ENCODE measurements around the gene TMSB10. TPM values are rescaled to one million over a fixed set of nuclear protein-coding genes. Genes with fewer than 3 reads are reported as not detected.
A peak's percentile ranks its signal among the peaks of the same experiment; 100 is the strongest.

The TMSB10 gene
- polyA plus RNA-seq, 12 donors = 1,067 to 1,735 (median 1,170) TPM; not detected in 1

- no peak for DNase-seq
Observed at GRCh38 chr2:84878896-84879583, 26.4 kb upstream of the TMSB10 start.

DNA sequence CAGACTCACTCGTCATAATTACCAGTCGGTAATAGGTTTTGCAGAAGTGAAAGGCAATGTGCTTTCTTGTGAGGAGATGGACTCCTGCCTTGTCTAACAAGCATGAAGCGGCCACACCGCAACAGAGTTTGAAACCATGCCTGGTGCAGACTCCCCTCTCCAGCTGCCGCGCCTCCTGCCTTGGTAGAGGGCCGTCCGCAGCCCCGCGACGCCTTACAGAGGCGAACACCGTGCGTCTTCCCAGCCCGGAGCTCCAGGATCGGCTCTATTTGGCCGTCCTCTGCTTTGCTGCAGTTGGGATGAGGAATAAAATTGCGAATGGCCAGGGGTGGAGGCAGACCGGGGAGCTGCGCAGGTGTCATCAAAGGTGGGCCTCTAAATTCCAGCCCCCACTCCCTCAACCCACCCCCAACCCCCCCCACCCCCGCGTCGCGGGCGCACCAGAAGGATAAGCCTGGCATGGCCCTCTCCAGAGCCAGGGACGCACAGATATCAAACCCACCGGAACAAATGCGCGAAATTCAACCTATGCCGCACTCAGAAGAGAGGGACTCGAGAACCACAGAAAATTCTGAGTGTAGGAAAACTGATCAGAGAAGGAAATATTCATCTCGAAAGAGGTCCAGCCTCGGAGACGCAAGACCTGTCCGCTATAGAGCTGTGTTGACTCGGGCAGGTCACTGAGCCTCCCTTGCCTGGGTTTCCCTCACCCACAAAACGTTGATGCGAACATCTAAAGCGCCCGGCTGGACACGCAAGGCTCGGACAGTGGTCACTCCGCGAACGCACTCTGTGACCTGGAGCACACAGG lies 25.7 kb upstream of the TMSB10 start:
- DNase-seq = no peak

DNA sequence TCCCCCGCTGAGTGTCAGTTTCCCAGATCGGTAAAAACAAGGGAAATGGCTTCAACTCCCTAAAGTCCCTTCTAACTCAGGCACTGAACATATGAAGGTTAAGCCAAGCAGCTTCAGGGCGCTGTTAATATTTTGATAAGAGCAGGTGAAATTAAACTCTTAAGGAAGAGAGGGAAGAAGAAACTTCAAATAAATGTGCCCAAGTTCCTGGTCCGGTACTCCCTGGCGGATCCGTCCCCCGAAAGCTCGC lies 25.1 kb upstream of the TMSB10 start:
- DNase-seq = no peak

GRCh38 chr2:84880645-84881521 lies 24.6 kb upstream of the TMSB10 start, which contains the start of gene TRABD2A:
TSS of gene TRABD2A (minus strand) at chr2:84881084. CDS start at chr2:84881039, 45 bp downstream.
- no peak for DNase-seq

DNA sequence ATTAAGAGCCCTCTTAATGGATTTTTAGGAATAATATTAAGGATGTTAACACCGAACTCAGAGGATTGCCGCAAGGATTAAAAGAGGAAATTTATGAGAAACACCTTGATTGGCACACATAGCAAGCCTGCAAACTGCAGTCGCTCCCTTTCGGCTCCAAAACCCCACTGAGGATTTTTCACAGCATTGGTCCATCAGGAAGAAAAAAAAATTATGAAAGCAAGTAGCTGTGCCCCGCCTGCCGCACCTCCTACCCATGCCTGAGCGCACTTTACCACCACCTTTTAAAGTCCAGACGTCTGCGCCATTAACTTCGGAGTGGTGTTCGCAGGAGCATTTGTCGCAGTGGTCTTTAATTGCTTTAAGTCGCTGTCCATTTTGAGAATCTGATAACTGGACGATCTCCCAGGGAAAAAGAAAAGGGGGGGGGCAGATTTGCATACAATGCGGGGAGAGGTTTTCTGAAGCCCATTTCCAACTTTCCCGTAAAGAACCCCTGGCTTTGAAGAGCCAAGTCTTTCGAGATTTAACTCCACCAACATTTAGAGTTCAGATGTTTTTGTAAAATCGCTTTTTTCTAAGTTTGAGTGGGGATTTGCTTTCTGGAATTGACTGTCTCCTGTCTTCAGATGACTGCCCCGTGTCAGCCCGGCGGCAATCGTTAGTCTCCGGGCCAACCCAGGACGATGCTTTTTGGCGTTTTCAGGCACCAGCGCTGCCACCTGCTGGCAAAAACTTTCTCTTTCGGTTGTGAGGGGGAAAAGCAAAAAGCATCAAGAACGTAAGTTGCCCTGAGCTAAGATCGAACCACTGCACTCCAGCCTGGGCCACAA lies 23.7 kb upstream of the TMSB10 start:
- peak; percentile 71 for DNase-seq

DNA sequence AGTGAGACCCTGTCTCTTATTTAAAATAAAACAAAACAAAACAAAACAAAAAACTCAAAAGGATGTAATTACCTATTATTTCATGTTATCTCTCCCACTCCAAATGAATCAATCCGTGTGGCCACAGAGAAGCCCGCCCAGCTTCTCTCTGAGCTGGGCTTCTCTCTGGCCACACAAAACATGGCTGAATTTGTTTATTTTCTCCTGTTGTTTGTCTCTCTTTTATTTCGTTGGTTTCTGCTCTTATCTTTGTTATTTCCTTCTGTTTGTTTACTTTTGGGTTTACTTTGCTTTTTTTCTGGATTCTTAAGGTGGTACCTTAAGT lies 23.1 kb upstream of the TMSB10 start:
- DNase-seq = no peak

DNA sequence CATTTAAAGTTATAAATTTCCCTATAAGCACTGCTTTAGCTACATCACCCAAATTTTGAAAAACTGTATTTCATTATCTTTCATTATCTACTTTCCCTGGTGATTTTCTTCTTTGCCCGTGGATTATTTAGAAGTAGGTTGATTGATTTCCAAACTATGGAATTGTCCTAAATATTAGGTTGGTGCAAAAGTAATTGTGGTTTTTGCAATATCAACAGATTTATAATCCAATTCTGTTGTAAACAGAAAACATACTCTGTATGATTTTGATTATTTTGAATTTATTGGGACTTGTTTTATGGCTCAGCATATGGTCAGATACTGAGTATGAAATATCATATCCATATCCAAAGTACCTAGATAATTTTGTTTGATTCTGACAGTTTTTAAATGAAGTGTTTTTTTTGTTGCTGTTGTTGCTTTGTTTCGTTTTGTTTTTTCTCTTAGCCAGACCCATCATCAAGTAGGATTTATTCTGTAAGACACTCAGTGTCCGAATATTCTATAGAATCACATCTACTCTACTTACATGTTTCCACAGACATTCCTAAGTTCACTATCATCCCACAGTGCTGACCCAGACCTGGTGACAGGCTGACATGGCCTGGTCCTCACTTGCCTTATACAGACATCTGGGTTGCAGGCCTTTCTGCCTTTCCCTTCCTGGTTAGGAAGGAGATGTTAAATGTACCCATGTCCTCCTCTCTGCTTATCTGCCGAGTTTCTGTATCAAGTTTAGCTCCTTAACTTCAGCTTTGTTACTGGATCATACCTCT lies 22.5 kb upstream of the TMSB10 start:
- no peak for DNase-seq

- DNase-seq = no peak
Observed at GRCh38 chr2:84884449-84884848, 21.0 kb upstream of the TMSB10 start.

DNA sequence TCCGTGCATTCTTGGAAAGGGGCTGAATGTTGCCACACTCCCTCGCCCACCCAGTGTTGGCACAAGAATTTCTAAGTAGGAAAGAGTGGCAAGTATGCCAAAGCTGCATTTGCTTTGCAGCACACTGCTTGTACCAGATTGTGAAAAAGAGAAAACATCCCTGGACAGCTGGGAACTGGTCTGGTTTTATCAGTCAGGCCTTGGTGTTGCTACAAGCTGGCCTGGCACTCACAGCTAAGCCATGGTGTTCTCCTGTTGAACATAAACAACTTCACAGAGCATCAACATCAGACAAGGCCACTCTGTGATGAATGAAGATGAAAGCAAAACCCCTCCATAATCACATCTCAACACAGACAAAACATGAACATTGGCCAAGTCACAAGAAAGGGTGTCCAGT lies 20.3 kb upstream of the TMSB10 start:
- DNase-seq = no peak

DNA sequence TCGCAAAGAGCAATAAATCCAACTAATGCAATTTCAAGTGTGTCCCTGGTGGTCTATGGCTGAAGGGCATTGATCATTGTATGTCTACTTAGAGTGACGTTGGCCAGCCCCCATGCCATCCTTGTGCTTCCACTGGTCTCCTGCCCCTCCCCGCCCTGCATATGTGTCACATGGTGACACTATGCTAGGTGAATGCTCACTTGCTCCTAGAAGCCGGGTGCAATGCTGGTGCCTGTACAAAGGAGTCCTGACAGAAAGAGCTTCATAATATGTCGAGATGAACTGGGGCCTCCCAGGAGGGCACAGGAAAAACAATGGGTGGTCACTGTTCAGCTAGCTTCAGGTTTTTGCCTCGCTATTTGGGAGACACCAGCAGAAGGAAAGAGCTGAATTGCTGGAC lies 18.7 kb upstream of the TMSB10 start:
- DNase-seq = no peak

DNA sequence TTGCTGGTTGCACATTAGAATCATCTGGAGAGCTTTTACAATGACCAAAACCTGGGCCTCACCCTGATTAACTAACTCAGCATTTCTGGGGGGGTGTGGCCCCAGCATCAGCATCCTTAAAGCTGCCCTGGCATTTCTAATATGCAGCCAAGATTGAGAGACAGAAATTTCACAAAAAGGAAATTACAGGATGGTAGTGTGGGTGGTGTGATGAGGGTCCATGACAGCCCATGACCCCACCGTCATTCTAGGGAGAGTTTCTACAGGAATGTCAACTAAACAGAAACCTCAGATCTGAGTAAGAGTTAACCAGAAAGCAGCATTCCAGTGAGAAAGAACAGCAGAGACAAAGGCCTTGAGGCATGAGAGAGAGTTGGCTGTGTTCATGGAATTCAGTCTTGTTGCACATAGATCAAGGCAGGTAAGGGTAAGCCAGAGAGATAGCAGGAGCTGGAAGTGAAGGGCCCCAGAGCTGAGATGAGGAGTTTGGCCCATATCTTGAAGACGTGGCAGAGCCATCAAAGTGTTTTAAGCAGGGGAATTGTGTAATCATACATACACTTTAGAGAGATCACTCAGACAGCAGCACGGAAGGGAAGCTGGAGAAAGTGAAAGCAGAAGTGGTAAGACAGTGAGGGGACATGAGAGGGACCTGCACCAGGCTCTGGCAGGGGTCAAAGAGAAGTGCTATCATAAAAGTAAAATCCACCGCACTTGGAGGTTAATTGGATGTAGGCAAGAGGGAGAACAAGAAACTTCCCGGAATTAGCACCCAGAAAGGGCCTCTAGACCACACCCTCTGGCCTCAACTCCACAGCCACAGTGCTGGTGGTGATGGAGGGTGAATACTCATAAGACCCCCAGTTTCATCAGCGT lies 16.8 kb upstream of the TMSB10 start:
- no peak for DNase-seq

DNA sequence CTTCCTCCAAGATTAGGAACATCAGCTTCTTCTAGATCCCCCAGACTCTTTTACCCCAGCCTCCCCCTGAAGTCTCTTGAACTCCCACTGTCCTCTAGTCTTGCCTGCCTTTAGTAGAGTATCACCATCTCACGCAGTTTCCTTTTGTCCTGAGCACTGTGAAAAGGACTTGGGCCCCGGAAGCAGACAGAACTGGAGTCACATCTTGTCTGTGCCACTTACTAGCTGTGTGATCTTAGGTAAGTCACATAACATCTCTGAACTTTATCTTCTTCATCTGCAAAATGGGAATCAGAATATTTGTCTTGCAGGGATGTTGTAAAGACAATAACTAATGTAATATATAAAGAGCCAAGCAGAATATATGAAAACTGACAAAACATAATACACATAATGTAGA lies 16.1 kb upstream of the TMSB10 start:
- DNase-seq = no peak

- DNase-seq = no peak
Observed at GRCh38 chr2:84891355-84892010, 14.0 kb upstream of the TMSB10 start.

DNA sequence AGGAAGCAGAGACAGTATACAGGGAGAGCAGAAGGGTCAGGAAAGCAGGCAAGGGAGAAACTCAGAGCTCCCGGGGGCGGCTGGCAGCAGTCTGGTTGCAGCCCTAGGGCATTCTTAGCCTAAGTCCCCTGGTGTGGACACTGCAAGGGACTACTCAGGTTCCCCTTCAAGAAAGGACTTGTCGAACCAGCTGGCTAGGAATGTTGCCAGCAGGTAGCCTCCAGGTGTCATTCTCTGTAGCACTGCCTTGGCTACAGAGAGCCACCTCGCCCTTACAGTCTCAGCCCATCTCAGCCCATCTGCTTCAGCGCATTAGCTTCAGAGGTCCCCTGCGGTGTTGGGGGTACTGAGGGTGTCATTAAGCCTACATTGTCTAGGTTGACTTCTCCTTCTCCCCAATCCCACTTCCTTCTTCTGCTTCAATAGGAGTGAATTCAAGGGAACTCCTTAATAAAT lies 11.3 kb upstream of the TMSB10 start:
- no peak for DNase-seq

GRCh38 chr2:84894758-84895520 lies 10.5 kb upstream of the TMSB10 start:
- no peak for DNase-seq

- no peak for DNase-seq
Observed at GRCh38 chr2:84896567-84896966, 8.9 kb upstream of the TMSB10 start.

DNA sequence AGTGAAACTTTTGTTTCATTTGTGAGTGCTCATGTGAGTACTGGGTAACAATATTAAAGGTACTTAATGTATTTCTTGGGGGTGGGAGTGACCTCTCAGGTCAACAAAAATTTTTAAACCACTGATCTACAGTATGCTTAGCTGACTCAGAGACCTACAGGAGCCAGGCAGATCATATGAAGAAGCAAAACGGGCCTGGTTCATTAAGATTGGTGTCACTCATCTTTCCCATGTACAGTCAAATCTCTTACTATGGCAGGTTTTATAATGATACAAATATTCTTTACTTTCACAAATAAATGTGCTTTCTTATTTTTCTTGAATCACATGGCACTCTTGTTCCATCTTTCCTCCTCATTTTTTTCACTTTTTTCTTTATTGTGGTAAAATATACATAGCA lies 7.7 kb upstream of the TMSB10 start:
- no peak for DNase-seq

All from muscle of arm (tissue), 12 donors.